HCT116 (cell line): ENCODE measurements around the gene SRGAP1.

Experiments used
- CTCF ChIP-seq, 3 experiments: fragments of 200-600 bp in 1 of 3; sonication (generic) in 1 of 3; IDR thresholded peaks in 2 of 3; conservative IDR thresholded peaks in 1 of 3; 2 replicates each; pipeline ENCODE4 v1.5.1; 2012 to 2017; ENCODE audit warnings: low read depth in 2 of 3, low read length in 2 of 3, antibody characterized with exemption in 1 of 3, borderline replicate concordance in 1 of 3, control low read depth in 1 of 3, mild to moderate bottlenecking in 1 of 3, mixed read lengths in 1 of 3, mixed run types in 1 of 3, moderate library complexity in 1 of 3; ENCODE audit not compliant: insufficient read depth in 1 of 3
- EZH2 ChIP-seq: fragments of 200-600 bp; sonication (generic); IDR thresholded peaks from 2 replicates; pipeline ENCODE4 v1.6.1; 2017; ENCODE audit warnings: antibody characterized with exemption, mixed run types
- EZH2phosphoT487 ChIP-seq: fragments of 200-600 bp; IDR thresholded peaks from 2 replicates; pipeline ENCODE4 v1.6.1; 2018; ENCODE audit warnings: antibody characterized with exemption, borderline replicate concordance
- FOSL1 ChIP-seq: IDR thresholded peaks from 2 replicates; pipeline ENCODE4 v1.6.1; 2012; ENCODE audit warnings: low read depth
- JUND ChIP-seq: IDR thresholded peaks from 2 replicates; pipeline ENCODE4 v1.6.1; 2012
- POLR2A ChIP-seq: IDR thresholded peaks from 2 replicates; pipeline ENCODE4 v1.7.0; 2011; ENCODE audit warnings: borderline replicate concordance; ENCODE audit not compliant: insufficient read depth, insufficient read length; ENCODE audit errors: extremely low read depth
- REST ChIP-seq: IDR thresholded peaks from 2 replicates; pipeline ENCODE4 v1.6.1; 2012; ENCODE audit warnings: low read depth
- SIN3A ChIP-seq: IDR thresholded peaks from 2 replicates; pipeline ENCODE4 v1.6.1; 2012; ENCODE audit warnings: low read depth
- ZBTB33 ChIP-seq: IDR thresholded peaks from 2 replicates; pipeline ENCODE4 v1.6.1; 2011; ENCODE audit warnings: mild to moderate bottlenecking, low read length, moderate library complexity; ENCODE audit not compliant: insufficient replicate concordance; ENCODE audit errors: extremely low read depth
- ZNF274 ChIP-seq: fragments of 200-500 bp; sonication (Bioruptor generic); IDR thresholded peaks from 2 replicates; pipeline ENCODE4 v1.6.1; 2014; ENCODE audit warnings: mild to moderate bottlenecking, low read depth, low read length, inconsistent platforms

- TF ChIP-seq CTCF (IDR thresholded peaks at IDR 0.05 in 2 of 3, conservative IDR thresholded peaks at IDR 0.05 in 1 of 3; ENCODE audit: borderline replicate concordance in 1 of 3, insufficient read depth in 1 of 3, low read depth in 2 of 3, low read length in 2 of 3) (no peak), ZNF274 (no peak), POLR2A (no peak), EZH2 (no peak), JUND (no peak), REST (no peak), EZH2phosphoT487 (no peak), ZBTB33 (no peak), FOSL1 (no peak), SIN3A (no peak)
Observed at GRCh38 chr12:64004641-64005040, 160.1 kb downstream of the SRGAP1 start.
